ENCODE data around the gene TOLLIP. TPM values are rescaled to one million over a fixed set of nuclear protein-coding genes. Genes with fewer than 3 reads are reported as not detected.

Gene TOLLIP
- total RNA-seq, 6 experiments from 2014 or later = 41.4 to 53.6 (median 49.0) TPM

DNA sequence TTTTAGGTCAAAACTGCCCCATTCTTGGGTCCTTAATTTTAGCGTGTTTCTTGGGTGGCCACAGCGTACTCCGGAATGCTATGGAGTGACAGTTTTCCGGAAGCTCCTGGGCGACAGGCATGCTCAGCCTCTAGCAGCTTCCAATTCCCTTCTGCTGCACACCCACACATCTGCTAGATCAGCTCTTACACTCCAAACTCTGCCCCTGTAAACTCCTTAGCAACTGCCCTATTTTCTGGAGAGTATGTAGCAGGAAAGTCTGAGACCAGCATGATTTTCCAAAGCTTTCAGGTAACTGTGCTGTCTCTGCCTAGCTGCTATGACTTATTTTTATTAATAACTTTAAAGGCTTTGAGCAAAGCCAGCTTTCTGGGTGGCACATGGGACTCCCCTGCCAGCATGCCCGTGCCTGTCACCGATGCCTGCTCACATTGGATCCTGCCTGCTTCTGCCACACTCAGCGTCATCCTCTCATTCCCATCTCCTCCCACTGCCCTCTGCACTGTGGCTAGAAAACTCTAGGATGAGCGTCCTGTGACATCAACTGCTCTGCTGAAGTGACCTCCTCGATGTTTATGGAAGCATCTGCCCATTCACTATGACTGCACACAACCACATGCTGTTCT lies 17.3 kb downstream of the TOLLIP start:
- no peak for TF ChIP-seq CTCF (IDR thresholded peaks at IDR 0.05)
- no peak for DNase-seq
- Mint-ChIP-seq H3K27me3 (ENCODE audit: insufficient read depth) (peaks cover 1% of the 10 kb centered on the region; the same call in 1 of the 2 replicates), H3K4me3 (no peak overlapping the region), H3K36me3 (ENCODE audit: low read depth) (no peaks in the 10 kb centered on the region; the same call in 1 of the 2 replicates), H3K27ac (no peak overlapping the region; the same call in 1 of the 2 replicates), H3K9me3 (no peaks in the 10 kb centered on the region), H3K4me1 (ENCODE audit: low read depth) (no peaks in the 10 kb centered on the region)

GRCh38 chr11:1291295-1292017 lies 18.0 kb downstream of the TOLLIP start:
- Mint-ChIP-seq H3K36me3 (ENCODE audit: low read depth) (peaks cover 6% of the 10 kb centered on the region; the same call in 1 of the 2 replicates), H3K9me3 (no peaks in the 10 kb centered on the region), H3K4me1 (ENCODE audit: low read depth) (no peaks in the 10 kb centered on the region), H3K4me3 (no peak overlapping the region), H3K27me3 (ENCODE audit: insufficient read depth) (peaks cover 1% of the 10 kb centered on the region; the same call in 1 of the 2 replicates), H3K27ac (no peak overlapping the region)
- no peak for DNase-seq
- TF ChIP-seq CTCF (IDR thresholded peaks at IDR 0.05) = no peak

DNA sequence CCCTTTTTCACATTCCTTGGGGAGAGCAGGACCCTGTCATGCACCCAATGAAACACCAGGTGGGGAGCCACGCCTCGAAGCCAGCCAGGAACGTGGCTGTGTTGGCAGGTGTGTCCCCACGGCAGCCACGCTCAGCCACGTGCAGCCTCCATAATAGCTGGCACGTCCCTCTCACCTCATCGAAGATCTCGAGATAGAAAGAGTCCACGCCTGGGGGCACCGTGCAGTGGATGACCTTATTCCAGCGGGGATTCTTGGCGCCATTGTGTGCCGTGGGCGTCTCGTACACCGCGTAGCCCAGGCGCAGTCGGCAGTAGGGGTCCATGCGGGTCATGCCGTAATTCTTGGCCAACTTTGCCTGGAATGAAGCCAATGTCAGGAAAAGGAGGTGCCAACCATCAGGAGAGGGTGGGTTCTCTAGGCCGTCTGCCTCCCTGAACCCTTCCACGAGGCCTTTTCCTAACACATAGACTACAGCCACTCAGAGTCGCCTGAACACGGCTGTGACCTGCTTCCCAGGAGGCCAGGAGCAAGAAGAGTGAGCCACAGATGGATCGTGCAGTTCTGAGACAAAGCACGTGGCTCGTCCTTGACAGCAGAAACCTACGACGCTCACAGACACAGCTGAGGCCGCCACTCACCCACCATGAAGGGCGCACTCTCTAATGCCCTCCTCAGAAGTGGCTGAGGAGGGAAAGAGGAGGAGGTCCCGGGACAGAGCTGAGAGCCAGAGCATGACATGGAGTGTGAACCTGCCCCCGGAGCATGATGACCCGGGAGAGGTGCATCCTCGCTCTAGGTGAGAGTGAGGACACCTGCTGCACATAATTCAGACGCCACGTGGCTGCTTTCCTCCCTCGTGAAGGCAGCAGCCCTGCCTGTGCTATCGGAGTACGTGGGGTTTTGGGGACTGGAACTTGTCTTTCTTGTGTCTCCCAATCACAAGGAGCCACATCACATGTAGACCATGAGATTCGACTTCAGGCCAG lies 19.1 kb downstream of the TOLLIP start:
- Mint-ChIP-seq H3K27ac (no peak overlapping the region), H3K4me1 (ENCODE audit: low read depth) (no peaks in the 10 kb centered on the region), H3K9me3 (no peaks in the 10 kb centered on the region), H3K4me3 (no peak overlapping the region), H3K27me3 (ENCODE audit: insufficient read depth) (peaks cover 1% of the 10 kb centered on the region; the same call in 1 of the 2 replicates), H3K36me3 (ENCODE audit: low read depth) (peaks cover 7% of the 10 kb centered on the region; the same call in 1 of the 2 replicates)
- no peak for DNase-seq
- TF ChIP-seq CTCF (IDR thresholded peaks at IDR 0.05) = no peak

DNA sequence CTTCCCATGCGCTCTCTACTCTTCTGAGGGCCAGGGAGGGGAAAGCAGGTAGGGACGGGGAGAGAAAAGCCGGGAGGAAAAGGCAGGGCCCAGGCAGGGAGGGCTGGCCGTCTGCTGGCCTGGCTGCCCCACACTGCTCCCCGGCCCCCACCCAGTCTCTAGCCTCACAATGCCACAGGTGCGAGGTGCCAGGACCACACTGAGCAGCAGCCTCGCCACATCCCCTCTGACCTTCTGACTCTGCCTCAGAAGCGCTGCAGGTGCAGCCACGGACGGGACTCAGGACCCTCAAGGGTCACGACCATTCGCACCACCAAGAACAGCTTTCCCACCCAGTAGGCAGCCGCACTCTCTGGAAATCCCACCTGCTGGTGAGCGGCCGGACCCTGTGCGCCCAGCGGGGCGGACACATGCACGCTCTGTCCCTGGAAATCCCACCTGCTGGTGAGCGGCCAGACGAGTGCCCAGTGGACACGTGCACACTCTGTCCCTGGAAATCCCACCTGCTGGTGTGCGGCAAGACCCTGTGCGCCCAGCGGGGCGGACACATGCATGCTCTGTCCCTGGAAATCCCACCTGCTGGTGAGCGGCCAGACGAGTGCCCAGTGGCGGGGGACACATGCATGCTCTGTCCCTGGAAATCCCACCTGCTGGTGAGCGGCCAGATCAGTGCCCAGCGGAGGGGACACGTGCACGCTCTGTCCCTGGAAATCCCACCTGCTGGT lies 20.1 kb downstream of the TOLLIP start:
- Mint-ChIP-seq H3K36me3 (ENCODE audit: low read depth) (peaks cover 7% of the 10 kb centered on the region; the same call in 1 of the 2 replicates), H3K4me3 (no peak overlapping the region), H3K27me3 (ENCODE audit: insufficient read depth) (peaks cover 2% of the 10 kb centered on the region; the same call in 1 of the 2 replicates), H3K4me1 (ENCODE audit: low read depth) (no peaks in the 10 kb centered on the region), H3K9me3 (no peaks in the 10 kb centered on the region), H3K27ac (no peak overlapping the region)
- no peak for DNase-seq
- TF ChIP-seq CTCF (IDR thresholded peaks at IDR 0.05) = no peak; the same call in 1 of the 2 replicates
